GM18520 (cell line): ENCODE data around the gene CCDC85A.

Source experiments
- ATAC-seq: cut with Tn5 transposase; IDR thresholded peaks from one replicate; pipeline ENCODE4 v1.9.1; 2021; ENCODE audit not compliant: unreplicated experiment

CCDC85A gene

DNA sequence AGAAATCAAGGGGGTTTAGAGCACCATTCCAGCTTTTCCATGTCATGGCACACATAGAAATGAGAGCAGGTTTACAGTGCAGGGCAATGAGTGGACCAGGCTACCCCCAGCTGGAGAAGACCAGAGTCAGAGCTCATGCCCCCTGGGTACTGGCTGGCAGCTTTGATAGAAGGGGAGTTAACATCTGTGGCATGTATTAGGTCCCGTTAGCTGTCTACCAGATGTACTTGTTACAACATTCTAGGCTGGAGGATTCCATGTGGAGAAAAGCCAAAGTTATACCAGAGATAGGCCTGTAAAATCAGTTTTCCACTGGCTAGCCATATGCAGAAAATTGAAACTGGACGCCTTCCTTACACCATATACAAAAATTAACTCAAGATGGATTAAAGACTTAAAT is 109.2 kb downstream of the CCDC85A start:
- no peak for ATAC-seq

- no peak for ATAC-seq
These were observed 111.9 kb downstream of the CCDC85A start for GRCh38 chr2:56295666-56296065.

DNA sequence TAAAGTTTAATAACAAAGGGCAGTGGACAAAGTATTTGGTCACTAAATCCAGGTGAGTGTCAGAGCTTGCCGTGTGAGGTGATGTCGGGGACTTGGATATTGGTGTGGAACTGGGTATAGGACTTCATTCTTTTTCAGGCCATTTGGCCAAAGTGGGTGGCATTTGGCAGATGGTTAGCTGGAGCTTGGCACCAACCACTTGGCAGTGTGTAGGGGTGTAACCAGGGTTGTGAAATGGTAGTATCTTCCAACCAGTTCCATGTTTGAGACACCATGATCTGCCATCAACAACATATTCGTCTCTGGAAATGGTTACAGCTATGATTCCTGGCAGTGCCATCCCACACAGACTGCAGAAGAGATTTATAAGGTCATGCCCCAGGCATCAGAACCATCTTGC is 113.9 kb downstream of the CCDC85A start:
- no peak for ATAC-seq

DNA sequence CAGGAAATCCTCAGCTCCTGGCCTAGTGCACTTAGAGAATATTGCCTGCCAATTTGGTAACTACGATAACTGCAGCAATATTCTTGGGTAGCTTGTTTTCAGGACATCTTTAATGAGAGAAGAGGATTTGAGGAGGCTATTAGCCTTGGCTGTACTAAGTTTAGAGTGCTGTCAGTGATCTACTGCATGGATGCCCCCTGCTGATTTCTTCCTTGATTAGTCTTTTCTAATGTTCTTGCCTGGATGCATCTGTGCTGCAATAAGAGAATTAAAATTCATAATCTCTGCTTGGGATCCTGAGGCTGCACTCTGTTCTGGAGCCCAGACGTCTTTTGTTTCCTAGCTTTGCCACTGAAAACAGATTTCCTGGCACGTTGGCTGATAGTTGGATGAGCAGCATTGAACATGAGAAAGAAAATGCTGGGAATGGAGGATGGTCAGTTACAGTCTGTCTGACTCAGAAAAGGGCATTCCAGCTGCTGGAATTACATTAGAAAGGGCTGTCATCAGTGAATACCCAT is 115.4 kb downstream of the CCDC85A start:
- ATAC-seq, result no peak

GRCh38 chr2:56309626-56310170 is 125.9 kb downstream of the CCDC85A start:
- no peak for ATAC-seq

GRCh38 chr2:56313500-56313921 is 129.7 kb downstream of the CCDC85A start:
- ATAC-seq, result no peak

DNA sequence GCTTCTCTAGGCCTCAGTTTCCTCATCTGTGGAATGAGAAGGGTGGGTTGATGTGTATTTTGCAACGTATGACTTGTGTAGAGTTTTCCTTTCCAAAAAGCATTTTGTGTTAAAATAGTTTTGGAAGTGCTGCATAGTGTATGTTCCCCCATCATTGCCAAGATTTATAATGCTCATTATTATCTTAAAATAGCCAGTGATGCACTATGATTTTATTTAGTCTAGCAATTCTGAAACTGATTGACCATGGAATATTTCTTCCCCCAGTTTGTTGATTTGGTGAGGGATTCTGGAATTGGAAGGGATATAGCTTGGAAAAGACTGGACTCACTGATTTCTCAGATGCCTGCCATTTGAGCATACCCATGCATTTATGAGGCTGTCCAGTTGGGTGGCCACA is 130.6 kb downstream of the CCDC85A start:
- ATAC-seq, result no peak

DNA sequence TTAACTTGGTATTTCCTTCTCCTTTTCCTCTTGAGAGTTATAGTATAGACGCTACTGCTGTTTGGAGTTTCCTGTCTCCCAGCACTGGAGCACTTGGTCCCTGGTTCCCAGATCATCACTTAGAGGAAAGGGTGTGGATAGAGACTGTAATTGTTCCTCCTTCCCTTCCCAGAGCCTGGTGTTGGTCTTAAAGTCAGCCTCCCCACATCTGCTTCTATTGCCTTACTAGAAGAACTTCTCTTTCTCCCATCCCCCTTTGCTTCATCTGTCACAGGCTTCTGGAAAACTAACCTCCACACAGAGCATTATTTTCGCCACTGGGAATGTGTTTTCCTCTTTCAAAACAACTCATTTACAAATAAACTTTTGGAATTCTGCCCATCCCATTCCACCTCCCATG is 131.0 kb downstream of the CCDC85A start:
- no peak for ATAC-seq

DNA sequence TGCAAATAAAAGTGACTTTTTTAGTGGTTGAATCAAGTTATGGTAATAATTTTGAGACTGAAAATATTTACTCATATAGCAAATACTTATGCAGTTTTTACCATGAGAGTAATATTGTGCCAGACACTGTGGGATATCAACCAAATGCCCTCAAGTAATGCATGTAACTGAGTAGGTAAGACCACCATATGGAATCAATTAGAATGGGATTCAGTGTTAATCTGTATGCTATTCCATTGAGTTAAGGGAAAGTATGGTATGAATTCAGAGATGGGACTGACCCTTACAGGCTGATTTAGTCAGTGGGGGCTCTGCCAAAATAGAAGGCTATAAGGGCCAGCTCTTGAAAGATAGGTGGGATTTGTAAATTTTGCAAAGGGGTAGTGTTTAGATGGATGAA is 131.6 kb downstream of the CCDC85A start:
- ATAC-seq, result no peak

DNA sequence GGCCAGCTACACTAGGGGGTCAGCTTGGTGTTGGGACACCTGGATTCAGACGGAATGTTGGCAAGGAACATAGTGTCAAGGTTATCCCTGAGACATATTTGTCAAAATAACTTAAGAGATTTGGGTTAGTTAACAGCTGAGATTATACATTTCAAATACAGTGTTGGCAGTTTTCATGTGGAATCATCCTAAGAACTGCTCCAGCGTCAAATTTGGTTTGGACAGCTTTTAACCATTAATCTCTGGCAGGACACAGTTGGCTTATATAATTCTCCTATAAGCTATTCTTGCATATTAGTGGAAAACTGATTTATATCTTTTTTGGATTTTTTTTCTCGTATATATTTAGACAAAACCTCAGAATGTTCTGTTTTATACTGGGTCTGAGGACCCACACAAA is 132.2 kb downstream of the CCDC85A start:
- no peak for ATAC-seq

DNA sequence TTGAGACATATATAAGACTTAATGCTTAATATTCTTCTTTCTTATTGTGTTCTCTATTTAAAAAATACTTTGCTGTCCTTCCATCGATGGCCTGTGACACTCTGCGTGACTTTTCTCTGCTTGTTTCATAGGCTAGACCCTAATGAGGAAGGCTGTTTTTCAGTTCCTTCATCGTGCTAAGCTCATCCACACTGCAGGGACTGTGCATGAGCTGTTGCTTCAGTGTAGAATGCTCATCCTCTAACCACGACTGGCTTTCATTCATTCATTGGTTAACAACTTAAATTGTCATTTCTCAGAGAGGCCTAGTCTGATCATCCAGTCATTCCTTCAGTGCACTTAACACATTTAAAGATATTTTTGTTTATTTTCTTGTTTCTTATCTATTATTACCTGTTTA is 134.4 kb downstream of the CCDC85A start:
- no peak for ATAC-seq

GRCh38 chr2:56325661-56326345 is 142.0 kb downstream of the CCDC85A start:
- ATAC-seq, result no peak

GRCh38 chr2:56326346-56326741 is 142.6 kb downstream of the CCDC85A start:
- no peak for ATAC-seq

GRCh38 chr2:56331810-56332209 is 148.0 kb downstream of the CCDC85A start:
- no peak for ATAC-seq

GRCh38 chr2:56333812-56334485 is 150.2 kb downstream of the CCDC85A start:
- no peak for ATAC-seq

- no peak for ATAC-seq
These were observed 150.8 kb downstream of the CCDC85A start for GRCh38 chr2:56334622-56335021.

DNA sequence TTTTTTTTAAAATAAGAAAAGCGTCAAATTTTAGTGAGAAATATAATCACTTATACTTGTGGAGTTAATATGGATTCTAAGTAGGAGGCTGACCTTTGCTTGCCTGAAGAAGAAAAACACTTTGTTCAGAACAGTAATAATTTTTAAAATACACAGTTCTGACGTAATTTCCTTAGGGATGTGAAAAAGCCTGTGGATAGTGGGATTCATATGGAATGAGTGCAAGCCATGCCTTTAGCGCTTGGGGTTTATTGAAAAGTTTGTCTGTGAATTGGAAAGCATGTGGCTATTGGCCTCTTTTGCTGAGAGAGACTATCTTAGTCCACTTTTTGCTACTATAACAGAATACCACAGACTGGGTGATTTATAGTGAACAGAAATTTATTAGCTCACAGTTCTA is 151.3 kb downstream of the CCDC85A start:
- ATAC-seq, result no peak

DNA sequence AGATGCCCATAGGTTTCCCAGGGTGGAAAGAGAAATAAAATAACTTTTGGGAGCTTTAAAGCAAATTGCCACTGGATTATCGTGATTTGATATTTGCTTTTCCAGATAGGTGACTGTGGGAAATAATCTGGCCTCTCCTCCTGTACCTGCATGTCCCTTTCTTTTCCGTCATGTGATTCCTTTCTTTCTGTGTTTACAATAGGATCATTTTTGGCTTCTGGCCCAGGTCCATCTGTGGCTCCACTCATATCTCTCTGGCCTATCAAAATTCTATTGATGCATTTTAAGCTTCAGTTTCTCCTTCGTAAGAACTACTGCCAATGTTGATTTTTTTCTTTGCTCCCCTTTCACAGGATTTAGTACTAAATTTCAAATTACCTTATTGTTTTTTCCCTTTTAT is 153.6 kb downstream of the CCDC85A start:
- no peak for ATAC-seq

- no peak for ATAC-seq
These were observed 154.4 kb downstream of the CCDC85A start for GRCh38 chr2:56338232-56338631.

- ATAC-seq, result no peak
These were observed 161.0 kb downstream of the CCDC85A start for GRCh38 chr2:56344771-56345170.

GRCh38 chr2:56347881-56348280 is 164.1 kb downstream of the CCDC85A start:
- no peak for ATAC-seq
